Ascending aorta (tissue), 2 donors: ENCODE measurements around the gene PPP3R1. TPM values are rescaled to one million over a fixed set of nuclear protein-coding genes. Genes with fewer than 3 reads are reported as not detected.

ENCODE experiments used
- DNase-seq, 2 donors: peaks; one replicate each; pipeline ENCODE4 v3.0.0-alpha.2; 2019; ENCODE audit warnings: low spot score in 2 of 2
- H3K27ac ChIP-seq, 2 donors: fragments of 200-600 bp; sonication (generic); one replicate each; pipeline ENCODE4 v1.5.1; 2016 to 2017; ENCODE audit warnings: mild to moderate bottlenecking in 1 of 2
- H3K27me3 ChIP-seq: fragments of 200-600 bp; sonication (generic); one replicate; pipeline ENCODE4 v1.5.1; 2017
- H3K36me3 ChIP-seq, 2 donors: fragments of 200-600 bp; sonication (generic); one replicate each; pipeline ENCODE4 v1.5.1; 2016
- H3K4me1 ChIP-seq, 2 donors: fragments of 200-600 bp; sonication (generic); one replicate each; pipeline ENCODE4 v1.5.1; 2016 to 2017; ENCODE audit warnings: mild to moderate bottlenecking in 1 of 2
- H3K4me3 ChIP-seq, 2 donors: fragments of 200-600 bp; sonication (generic); one replicate each; pipeline ENCODE4 v1.5.1; 2016 to 2017; ENCODE audit warnings: mild to moderate bottlenecking in 1 of 2
- H3K9me3 ChIP-seq, 2 donors: fragments of 200-600 bp; sonication (generic); one replicate each; pipeline ENCODE4 v1.5.1; 2016
- CTCF ChIP-seq, 3 experiments: fragments of 200-600 bp in 2 of 3; fragments of 450-650 bp in 1 of 3; sonication (generic) in 2 of 3; IDR thresholded peaks; one replicate each; pipeline ENCODE4 v1.5.1; 2016 to 2019; ENCODE audit warnings: antibody characterized with exemption in 3 of 3, mild to moderate bottlenecking in 1 of 3, moderate library complexity in 1 of 3
- intact Hi-C: fragments of 100-400 bp; cut with DNase I; formaldehyde crosslinking; loops from one replicate; pipeline ENCODE4 v1.15.1; 2023
- total RNA-seq: library from RNA; depleted of rRNA; stranded (reverse); fragments of >200 nt; gene quantifications from one replicate; pipeline ENCODE4 v1.1.0, GENCODE V29; 2016

Gene PPP3R1
- total RNA-seq, 1 donor from 2014 or later: 16.8 TPM

- Histone ChIP-seq H3K27me3 (no peaks in the 10 kb centered on the region), H3K9me3 (no peaks in the 10 kb centered on the region), H3K27ac (no peak overlapping the region), H3K4me1 (peaks cover 0 to 11% of the 10 kb centered on the region in 2 donors), H3K36me3 (no peaks in the 10 kb centered on the region), H3K4me3 (no peak overlapping the region)
- DNase-seq: no peak
- peak in 1 of 3 experiments; percentile 27 for TF ChIP-seq CTCF (IDR thresholded peaks at IDR 0.05)
- intact Hi-C loops: no loop called here
Measured at GRCh38 chr2:68225119-68225632, 27.2 kb downstream of the PPP3R1 start.

- no peak for DNase-seq
- peaks cover 0 to 11% of the 10 kb centered on the region in 2 donors for H3K4me1 ChIP-seq
- TF ChIP-seq CTCF (IDR thresholded peaks at IDR 0.05): no peak
Measured at GRCh38 chr2:68223419-68223818, 28.9 kb downstream of the PPP3R1 start.

GRCh38 chr2:68222287-68222686 is 30.0 kb downstream of the PPP3R1 start:
- intact Hi-C loops: no loop called here
- Histone ChIP-seq H3K36me3 (no peaks in the 10 kb centered on the region), H3K27ac (no peak overlapping the region), H3K9me3 (no peaks in the 10 kb centered on the region), H3K4me1 (peaks cover 0 to 9% of the 10 kb centered on the region in 2 donors), H3K4me3 (no peak overlapping the region), H3K27me3 (no peaks in the 10 kb centered on the region)
- TF ChIP-seq CTCF (IDR thresholded peaks at IDR 0.05): no peak
- DNase-seq: no peak

More at GRCh38 chr2:68223419-68223818, 28.9 kb downstream of the PPP3R1 start:
- intact Hi-C loops: no loop called here
- H3K4me3 ChIP-seq: no peak overlapping the region
- no peaks in the 10 kb centered on the region for H3K9me3 ChIP-seq
- no peaks in the 10 kb centered on the region for H3K36me3 ChIP-seq
- no peaks in the 10 kb centered on the region for H3K27me3 ChIP-seq
- H3K27ac ChIP-seq: no peak overlapping the region

- Histone ChIP-seq H3K4me1 (peaks cover 0 to 16% of the 10 kb centered on the region in 2 donors), H3K4me3 (no peak overlapping the region)
- intact Hi-C loops: no loop called here
Measured at GRCh38 chr2:68218343-68218901, 33.9 kb downstream of the PPP3R1 start.

GRCh38 chr2:68217729-68218128 is 34.6 kb downstream of the PPP3R1 start:
- DNase-seq: no peak
- intact Hi-C loops: no loop called here
- no peak overlapping the region for H3K4me3 ChIP-seq
- no peak for TF ChIP-seq CTCF (IDR thresholded peaks at IDR 0.05)
- peaks cover 0 to 14% of the 10 kb centered on the region in 2 donors for H3K4me1 ChIP-seq
- no peaks in the 10 kb centered on the region for H3K27me3 ChIP-seq
- H3K9me3 ChIP-seq: no peaks in the 10 kb centered on the region
- H3K36me3 ChIP-seq: no peaks in the 10 kb centered on the region
- H3K27ac ChIP-seq: no peak overlapping the region

More at GRCh38 chr2:68218343-68218901, 33.9 kb downstream of the PPP3R1 start:
- H3K27ac ChIP-seq: no peak overlapping the region
- TF ChIP-seq CTCF (IDR thresholded peaks at IDR 0.05): no peak
- H3K9me3 ChIP-seq: no peaks in the 10 kb centered on the region
- no peaks in the 10 kb centered on the region for H3K36me3 ChIP-seq
- H3K27me3 ChIP-seq: no peaks in the 10 kb centered on the region
- no peak for DNase-seq
